HepG2 (cell line): ENCODE data around the gene CYP27B1. TPM values are rescaled to one million over a fixed set of nuclear protein-coding genes. Genes with fewer than 3 reads are reported as not detected.

ENCODE experiments used
- ARNTL ChIP-seq: sonication (generic); formaldehyde crosslinking; IDR thresholded peaks from 2 replicates; pipeline ENCODE4 v1.4.0; 2020; ENCODE audit warnings: mild to moderate bottlenecking, missing genetic modification reagents
- BHLHE40 ChIP-seq: IDR thresholded peaks from 2 replicates; pipeline ENCODE4 v1.6.1; 2011; ENCODE audit warnings: low read length, improper control_type of control experiment
- DNMT1 ChIP-seq: sonication (generic); formaldehyde crosslinking; IDR thresholded peaks from 2 replicates; pipeline ENCODE4 v1.5.1; 2020; ENCODE audit warnings: mild to moderate bottlenecking, missing genetic modification reagents
- GABPA ChIP-seq, 2 experiments: IDR thresholded peaks; 2 replicates each; pipeline ENCODE4 v1.6.1; 2011 to 2016; ENCODE audit warnings: low read depth in 2 of 2, low read length in 1 of 2, missing biosample characterization in 1 of 2, missing genetic modification characterization in 1 of 2
- IKZF5 ChIP-seq: IDR thresholded peaks from 2 replicates; pipeline ENCODE4 v1.6.1; 2018; ENCODE audit warnings: missing genetic modification reagents, mild to moderate bottlenecking, missing compliant biosample characterization
- IRF9 ChIP-seq: sonication (generic); formaldehyde crosslinking; IDR thresholded peaks from 2 replicates; pipeline ENCODE4 v1.8.0; 2022; ENCODE audit warnings: missing genetic modification reagents, mild to moderate bottlenecking, borderline replicate concordance
- MYC ChIP-seq: sonication (generic); formaldehyde crosslinking; IDR thresholded peaks from 2 replicates; pipeline ENCODE4 v1.9.0; 2021; ENCODE audit warnings: missing genetic modification reagents, borderline replicate concordance
- NCOA5 ChIP-seq: sonication (generic); formaldehyde crosslinking; IDR thresholded peaks from 2 replicates; pipeline ENCODE4 v1.4.0; 2020; ENCODE audit warnings: missing genetic modification reagents
- SMAD1 ChIP-seq: sonication (generic); formaldehyde crosslinking; IDR thresholded peaks from 2 replicates; pipeline ENCODE4 v1.4.0; 2020; ENCODE audit warnings: missing genetic modification reagents, low read depth, mild to moderate bottlenecking, borderline replicate concordance
- SSRP1 ChIP-seq: IDR thresholded peaks from 2 replicates; pipeline ENCODE4 v1.6.1; 2016; ENCODE audit warnings: control low read depth
- XRCC5 ChIP-seq: fragments of 200-400 bp; formaldehyde crosslinking; optimal IDR thresholded peaks from 2 replicates; pipeline ENCODE3; 2017; ENCODE audit warnings: mild to moderate bottlenecking, low read length
- ZBTB2 ChIP-seq: sonication (generic); formaldehyde crosslinking; IDR thresholded peaks from 2 replicates; pipeline ENCODE4 v1.8.0; 2022; ENCODE audit warnings: low read depth, missing genetic modification reagents
- ZNF605 ChIP-seq: sonication (generic); formaldehyde crosslinking; IDR thresholded peaks from 2 replicates; pipeline ENCODE4 v1.8.0; 2022; ENCODE audit warnings: mild to moderate bottlenecking, missing genetic modification reagents
- polyA plus RNA-seq, 8 experiments: library from polyadenylated mRNA; depleted of rRNA in 3 of 8; stranded (reverse) in 7 of 8; unstranded in 1 of 8; fragments of >200 nt; fragmentation: Illumina TruSeq in 4 of 8; extraction: Trizol in 4 of 8; gene quantifications; 2 replicates each; pipeline versions ENCODE4 v1.2.1 to v1.2.3, GENCODE V29; 2011 to 2016; ENCODE audit warnings: low read depth in 4 of 8, missing spikeins in 1 of 8, mixed read lengths in 1 of 8; ENCODE audit not compliant: insufficient read depth in 1 of 8
- total RNA-seq, 5 experiments: library from RNA; depleted of rRNA; stranded (reverse); fragments of >200 nt; fragmentation: Illumina TruSeq; extraction: Trizol; gene quantifications; 2 replicates each; pipeline ENCODE4 v1.2.3, GENCODE V29; 2016; ENCODE audit warnings: low read depth in 1 of 5
- TF ChIP-seq, protein P1 (sequence below): sonication (generic); formaldehyde crosslinking; IDR thresholded peaks from 2 replicates; pipeline ENCODE4 v1.4.0; 2020; ENCODE audit warnings: missing genetic modification reagents
- TF ChIP-seq, protein P2 (sequence below), 2 experiments: sonication (generic) in 1 of 2; formaldehyde crosslinking in 1 of 2; IDR thresholded peaks; 2 replicates each; pipeline versions ENCODE4 v1.4.0 to v1.6.1; 2018 to 2020; ENCODE audit warnings: missing genetic modification reagents in 2 of 2, borderline replicate concordance in 1 of 2, low read depth in 1 of 2, mild to moderate bottlenecking in 1 of 2, missing biosample characterization in 1 of 2
- TF ChIP-seq, protein P3 (sequence below): sonication (generic); formaldehyde crosslinking; IDR thresholded peaks from 2 replicates; pipeline ENCODE4 v1.9.0; 2022; ENCODE audit warnings: missing genetic modification reagents, mild to moderate bottlenecking, borderline replicate concordance

Gene CYP27B1
- total and polyA plus RNA-seq, 2 of the 13 experiments (the other 11 are each of a cell fraction or from before 2014, with no cell fraction given) = 2.3 to 3.0 TPM

DNA sequence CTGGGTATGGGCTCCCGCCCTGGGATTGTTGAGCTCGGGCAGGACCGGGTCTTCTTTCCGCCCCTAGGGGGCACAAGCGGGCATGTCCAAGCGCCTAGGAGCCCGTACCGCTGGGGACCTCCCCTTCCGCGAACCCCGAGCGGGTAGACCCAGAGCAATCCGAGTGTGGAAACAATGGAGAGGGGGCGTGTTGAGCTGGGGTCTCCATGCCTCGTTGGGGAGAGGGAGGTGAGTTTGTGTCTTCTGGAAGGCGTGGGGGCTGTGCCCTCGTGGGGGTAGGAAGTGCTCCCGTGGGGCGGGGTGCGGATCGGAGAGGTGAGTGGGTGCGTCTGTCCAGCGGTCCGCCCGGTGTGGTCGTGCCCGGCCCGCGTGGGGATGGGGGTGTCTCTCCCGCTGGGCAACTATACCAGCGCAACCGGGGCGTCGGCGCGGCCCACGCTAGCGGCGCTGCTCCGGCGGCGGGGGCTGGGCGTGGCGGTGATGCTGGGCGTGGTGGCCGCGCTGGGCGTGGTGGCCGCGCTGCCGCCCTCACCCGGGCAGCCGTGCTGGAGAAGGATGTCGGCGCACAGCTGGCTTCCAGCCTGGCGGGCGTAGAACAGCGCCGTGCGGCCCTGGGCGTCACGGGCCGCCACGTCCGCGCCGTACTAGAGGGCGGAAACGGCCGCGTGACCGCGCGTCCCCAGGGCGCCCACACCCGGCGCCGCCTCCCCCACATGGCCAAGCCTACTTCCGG, 40.6 kb downstream of the CYP27B1 start (continued):
- TF ChIP-seq, protein P1, sequence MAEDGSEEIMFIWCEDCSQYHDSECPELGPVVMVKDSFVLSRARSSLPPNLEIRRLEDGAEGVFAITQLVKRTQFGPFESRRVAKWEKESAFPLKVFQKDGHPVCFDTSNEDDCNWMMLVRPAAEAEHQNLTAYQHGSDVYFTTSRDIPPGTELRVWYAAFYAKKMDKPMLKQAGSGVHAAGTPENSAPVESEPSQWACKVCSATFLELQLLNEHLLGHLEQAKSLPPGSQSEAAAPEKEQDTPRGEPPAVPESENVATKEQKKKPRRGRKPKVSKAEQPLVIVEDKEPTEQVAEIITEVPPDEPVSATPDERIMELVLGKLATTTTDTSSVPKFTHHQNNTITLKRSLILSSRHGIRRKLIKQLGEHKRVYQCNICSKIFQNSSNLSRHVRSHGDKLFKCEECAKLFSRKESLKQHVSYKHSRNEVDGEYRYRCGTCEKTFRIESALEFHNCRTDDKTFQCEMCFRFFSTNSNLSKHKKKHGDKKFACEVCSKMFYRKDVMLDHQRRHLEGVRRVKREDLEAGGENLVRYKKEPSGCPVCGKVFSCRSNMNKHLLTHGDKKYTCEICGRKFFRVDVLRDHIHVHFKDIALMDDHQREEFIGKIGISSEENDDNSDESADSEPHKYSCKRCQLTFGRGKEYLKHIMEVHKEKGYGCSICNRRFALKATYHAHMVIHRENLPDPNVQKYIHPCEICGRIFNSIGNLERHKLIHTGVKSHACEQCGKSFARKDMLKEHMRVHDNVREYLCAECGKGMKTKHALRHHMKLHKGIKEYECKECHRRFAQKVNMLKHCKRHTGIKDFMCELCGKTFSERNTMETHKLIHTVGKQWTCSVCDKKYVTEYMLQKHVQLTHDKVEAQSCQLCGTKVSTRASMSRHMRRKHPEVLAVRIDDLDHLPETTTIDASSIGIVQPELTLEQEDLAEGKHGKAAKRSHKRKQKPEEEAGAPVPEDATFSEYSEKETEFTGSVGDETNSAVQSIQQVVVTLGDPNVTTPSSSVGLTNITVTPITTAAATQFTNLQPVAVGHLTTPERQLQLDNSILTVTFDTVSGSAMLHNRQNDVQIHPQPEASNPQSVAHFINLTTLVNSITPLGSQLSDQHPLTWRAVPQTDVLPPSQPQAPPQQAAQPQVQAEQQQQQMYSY (CRISPR knock-in tag) = 0 out of 2 replicates have a peak, but pooled peaks have one; percentile 38
- TF ChIP-seq SSRP1 (no peak; the same call in 1 of the 2 replicates), DNMT1 (CRISPR knock-in tag) (0 out of 2 replicates have a peak, but pooled peaks have one; percentile 24), BHLHE40 (no peak), GABPA (IDR thresholded peaks at IDR 0.05; ENCODE audit: low read depth, low read length) (no peak), GABPA (CRISPR knock-in tag; IDR thresholded peaks at IDR 0.05; ENCODE audit: low read depth) (peak; percentile 27), ARNTL (CRISPR knock-in tag) (0 out of 2 replicates have a peak, but pooled peaks have one; percentile 19), ZNF605 (0 out of 2 replicates have a peak, but pooled peaks have one; percentile 44), IKZF5 (CRISPR knock-in tag) (peak; percentile 35; the same call in 1 of the 2 replicates), SMAD1 (CRISPR knock-in tag) (0 out of 2 replicates have a peak, but pooled peaks have one; percentile 25), ZBTB2 (CRISPR knock-in tag) (0 out of 2 replicates have a peak, but pooled peaks have one; percentile 11), IRF9 (CRISPR knock-in tag) (peak; percentile 64; the same call in 1 of the 2 replicates), MYC (CRISPR knock-in tag) (peak; percentile 51; the same call in 1 of the 2 replicates), XRCC5 (peak; percentile 80), NCOA5 (CRISPR knock-in tag) (no peak)
- TF ChIP-seq, protein P2, sequence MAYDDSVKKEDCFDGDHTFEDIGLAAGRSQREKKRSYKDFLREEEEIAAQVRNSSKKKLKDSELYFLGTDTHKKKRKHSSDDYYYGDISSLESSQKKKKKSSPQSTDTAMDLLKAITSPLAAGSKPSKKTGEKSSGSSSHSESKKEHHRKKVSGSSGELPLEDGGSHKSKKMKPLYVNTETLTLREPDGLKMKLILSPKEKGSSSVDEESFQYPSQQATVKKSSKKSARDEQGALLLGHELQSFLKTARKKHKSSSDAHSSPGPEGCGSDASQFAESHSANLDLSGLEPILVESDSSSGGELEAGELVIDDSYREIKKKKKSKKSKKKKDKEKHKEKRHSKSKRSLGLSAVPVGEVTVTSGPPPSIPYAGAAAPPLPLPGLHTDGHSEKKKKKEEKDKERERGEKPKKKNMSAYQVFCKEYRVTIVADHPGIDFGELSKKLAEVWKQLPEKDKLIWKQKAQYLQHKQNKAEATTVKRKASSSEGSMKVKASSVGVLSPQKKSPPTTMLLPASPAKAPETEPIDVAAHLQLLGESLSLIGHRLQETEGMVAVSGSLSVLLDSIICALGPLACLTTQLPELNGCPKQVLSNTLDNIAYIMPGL (CRISPR knock-in tag; IDR thresholded peaks at IDR 0.05; ENCODE audit: borderline replicate concordance in 1 of 2, low read depth in 1 of 2) = peak; percentile 81 to 96
- TF ChIP-seq, protein P3, sequence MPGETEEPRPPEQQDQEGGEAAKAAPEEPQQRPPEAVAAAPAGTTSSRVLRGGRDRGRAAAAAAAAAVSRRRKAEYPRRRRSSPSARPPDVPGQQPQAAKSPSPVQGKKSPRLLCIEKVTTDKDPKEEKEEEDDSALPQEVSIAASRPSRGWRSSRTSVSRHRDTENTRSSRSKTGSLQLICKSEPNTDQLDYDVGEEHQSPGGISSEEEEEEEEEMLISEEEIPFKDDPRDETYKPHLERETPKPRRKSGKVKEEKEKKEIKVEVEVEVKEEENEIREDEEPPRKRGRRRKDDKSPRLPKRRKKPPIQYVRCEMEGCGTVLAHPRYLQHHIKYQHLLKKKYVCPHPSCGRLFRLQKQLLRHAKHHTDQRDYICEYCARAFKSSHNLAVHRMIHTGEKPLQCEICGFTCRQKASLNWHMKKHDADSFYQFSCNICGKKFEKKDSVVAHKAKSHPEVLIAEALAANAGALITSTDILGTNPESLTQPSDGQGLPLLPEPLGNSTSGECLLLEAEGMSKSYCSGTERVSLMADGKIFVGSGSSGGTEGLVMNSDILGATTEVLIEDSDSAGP (CRISPR knock-in tag) = peak; percentile 71
